ENCODE measurements around the gene INSM1.

Gene INSM1

DNA sequence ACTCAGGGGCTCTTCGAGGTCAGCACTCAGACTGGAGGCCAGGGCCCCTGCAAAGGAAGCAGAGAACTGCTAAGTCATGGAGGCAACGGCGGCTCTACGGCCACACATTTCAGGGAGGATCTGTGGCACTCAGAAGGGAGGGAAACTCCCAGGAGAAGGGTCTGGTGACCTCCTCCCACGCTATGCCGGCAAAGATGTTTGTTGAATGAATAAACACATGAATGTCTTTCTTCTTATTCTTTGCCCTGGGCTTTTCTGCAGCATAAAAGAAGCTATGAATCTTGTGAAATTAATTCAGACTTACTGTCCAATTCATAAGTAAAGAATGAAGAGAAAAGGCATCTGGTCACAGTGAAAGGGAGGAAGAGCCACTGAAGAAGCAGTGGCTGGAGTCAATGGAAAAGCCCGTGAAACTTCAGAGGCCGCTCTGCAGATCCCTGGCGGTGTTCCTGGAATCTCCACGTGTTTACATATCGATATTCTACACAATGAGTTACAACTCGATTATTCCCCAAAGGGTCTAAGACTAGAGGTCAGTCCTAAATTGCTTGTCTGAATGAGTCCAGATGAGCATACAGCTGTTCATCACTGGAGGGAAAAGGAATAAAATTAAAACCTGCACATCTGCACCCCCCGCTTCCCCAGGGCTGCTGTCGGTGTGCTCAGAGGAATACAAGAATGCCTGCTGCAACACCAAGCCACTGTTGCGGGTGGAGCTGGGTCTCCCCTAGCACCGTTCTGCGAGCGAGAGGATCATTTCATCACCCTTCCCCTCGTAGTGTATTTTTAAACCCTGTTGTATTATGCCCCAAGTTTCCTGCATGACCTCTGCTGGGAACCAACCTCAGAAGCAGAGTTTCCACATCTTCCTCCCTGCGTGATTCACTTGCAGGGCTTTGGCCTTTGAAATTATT lies 25.6 kb downstream of the INSM1 start:
- peak; percentile 26 for DNase-seq (ENCODE audit: low spot score)

DNA sequence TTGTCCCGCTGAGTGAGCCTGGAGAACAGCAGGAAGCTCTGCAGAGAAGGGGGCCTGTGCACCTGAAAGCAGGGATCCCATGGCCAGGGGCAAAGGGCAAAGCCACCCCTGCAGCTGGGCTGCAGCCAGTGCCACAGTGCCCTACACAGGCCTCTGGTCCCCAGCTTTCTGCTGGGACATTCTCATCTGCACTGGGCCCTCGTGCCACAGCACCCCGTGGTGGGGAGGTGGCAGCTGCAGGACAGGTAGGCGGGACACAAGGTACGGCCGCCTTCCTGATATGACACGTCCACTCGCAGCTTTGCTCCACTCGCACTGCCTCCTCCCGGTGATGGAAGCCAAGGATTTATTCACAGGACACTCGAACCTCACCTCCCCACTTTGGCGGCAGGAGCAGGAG lies 27.2 kb downstream of the INSM1 start:
- DNase-seq (ENCODE audit: low spot score) = no peak

DNA sequence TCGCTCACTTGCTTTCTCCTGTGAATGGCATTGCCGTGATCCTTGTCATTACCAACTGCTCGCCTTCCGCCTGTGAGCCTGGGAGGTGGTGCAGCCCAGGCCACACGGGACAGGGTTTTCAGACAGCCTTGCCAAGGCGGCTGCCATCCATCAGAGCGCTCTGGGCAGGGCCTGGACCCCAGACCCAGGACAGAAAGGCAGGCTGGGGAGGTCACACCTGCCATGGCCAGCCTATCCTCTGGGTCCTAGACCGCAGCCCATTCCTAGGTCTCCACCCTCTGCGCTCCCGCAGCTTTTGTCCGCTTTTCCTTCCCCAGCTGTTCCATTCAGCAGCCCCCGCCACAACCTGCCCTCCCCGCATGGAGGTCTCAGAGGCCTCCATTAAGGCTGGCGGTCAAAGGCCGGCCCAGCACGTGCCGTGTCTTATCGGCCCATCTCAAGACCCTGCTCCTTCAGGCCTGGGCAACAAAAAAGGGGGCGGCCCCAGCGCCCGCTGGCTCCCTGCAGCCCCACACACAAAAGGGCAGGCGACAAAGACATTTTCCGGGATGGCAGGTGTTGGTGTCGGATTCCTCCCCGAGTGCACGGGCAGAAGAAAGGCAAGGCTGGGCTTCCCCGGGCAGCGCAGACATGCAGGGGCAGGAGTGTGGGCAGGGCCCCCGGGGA lies 28.1 kb downstream of the INSM1 start:
- DNase-seq (ENCODE audit: low spot score) = no peak

DNA sequence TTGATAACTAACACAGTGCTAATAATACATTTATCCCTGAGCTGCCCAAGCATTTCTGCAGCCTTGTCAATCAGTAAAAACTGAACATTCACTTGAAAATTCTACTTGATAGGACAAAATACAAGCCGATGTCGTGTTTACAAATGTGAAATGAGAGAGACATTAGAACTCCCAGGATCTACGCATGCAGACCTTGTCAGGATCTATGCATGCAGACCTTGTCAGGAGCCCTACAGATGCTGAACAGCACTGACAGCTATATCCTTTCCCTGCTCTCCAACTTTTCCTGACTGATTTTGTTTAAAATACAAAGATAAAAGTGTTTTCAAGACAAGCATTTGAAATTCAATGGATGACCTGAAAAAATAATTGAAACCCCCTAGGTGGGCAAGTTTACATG lies 28.9 kb downstream of the INSM1 start:
- DNase-seq (ENCODE audit: low spot score) = no peak

DNA sequence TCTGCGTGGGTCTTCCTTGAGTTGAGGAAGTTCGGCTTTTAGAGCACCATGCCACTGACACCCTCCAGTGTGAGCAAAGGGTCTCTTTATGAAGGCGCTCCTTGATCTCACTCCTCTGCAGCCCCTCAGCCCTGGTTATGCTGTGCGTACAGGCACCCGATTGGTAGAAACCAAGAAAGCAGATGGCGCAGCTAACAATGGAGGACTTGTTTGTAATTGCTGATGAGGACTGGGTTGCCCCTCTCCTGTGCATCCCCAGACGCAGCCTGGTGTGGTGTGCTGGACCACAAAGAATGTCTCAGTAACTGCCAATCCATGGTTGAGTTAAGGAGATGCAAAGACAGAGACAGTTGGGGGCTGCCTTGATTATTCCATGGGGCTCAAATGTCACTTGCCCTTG lies 30.2 kb downstream of the INSM1 start:
- DNase-seq (ENCODE audit: low spot score) = no peak

DNA sequence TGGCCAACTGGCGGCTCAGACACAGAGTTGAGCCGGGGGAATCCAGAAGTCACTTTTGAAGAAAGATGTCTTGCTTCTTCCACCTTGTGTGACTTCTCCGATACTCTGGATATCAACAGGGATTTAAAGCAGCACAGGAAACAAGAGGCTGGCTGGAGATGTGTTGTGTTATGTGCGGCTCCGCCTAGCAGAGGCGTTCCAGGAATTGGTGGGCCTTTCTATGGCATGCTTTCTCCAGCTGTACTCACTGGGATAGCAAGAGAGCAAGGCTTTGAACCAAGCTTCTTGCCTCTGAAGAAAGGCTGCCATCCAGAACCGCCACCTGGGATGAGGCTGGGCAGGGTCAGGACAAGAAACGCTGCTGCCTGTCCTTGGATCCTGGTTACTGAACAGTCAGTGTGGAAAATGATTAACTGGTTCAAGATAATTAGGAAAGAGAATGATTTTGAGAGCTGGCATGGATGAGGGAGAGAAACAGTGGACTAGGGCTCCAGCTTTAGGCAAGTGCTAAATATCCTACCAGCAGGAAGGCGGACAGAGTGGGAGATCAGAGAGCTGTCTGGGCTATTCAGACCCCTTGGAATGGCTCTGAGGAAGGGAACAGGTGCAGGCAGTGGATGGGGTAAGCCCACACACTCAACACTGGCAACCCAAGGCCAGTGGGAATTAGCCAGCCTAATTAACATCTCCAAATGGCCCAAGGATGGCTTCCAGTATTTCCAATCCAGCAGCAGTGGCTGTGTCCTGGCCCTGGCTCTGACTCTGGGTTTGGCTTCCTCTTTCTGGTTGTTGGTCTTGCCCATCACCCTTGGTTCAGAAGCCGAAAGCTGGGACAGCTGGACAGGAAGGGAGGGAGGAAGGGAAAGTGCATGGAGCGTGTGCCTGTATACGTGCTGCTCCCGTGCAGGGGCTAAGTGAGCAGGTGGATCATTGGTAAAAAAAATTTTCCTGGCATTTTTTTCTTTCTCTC lies 31.9 kb downstream of the INSM1 start:
- DNase-seq (ENCODE audit: low spot score) = no peak

DNA sequence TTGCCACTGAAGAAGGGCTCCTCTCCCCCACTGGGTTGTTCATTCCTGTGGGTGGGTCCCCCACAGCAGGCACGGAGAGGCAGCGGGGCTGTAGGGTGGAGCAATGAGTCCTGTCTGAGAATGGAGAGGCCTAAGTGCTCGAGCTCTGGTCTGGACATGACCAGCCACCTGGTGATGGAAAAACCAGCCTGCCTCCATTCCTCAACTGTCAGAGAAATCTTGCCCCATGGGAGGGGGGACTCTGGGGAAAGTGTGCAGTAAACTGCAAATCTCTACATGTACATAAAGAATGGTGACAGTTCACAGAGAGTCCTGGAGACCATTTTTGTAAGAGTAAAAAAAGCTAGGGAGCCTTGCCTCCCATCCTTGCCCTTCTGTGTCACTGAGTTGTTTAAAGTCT lies 34.1 kb downstream of the INSM1 start:
- no peak for DNase-seq (ENCODE audit: low spot score)

DNA sequence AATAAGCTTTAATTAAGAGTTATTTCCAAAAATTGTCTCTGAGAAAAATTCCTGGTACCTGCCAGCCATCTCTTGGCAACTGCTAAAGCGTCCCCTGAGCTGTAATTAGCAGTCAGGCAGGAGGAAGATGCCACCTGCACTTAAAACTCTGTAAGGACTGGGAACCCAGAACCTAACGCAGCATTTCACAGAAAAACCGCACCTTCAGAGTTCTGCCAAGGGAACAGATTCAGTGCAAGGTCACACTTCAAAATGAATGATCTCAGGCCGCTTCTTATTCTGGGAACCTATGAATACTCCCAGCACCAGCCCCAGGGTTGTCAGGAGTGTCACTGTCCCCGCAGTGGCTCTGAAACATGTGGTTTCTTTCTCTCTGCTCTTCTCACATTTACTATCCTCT lies 36.7 kb downstream of the INSM1 start:
- no peak for DNase-seq (ENCODE audit: low spot score)

DNA sequence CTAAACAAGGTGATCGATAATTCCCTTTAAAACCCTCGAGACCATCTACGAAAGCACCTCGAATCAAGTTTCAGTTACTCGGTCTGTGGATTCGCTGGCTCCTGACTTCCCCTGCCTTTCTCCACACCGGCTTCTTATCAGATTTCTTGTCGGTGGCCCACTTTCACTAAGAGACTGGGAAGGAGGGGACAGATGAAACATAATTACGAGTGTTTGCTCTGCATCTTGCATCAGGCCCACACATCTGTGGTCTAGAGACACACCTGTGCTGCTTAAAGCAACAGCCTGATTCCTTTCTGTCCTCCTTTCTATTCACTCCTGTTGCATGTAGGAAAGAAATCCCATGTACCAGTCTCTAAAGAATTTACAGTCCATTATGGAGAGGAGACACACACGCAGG lies 37.7 kb downstream of the INSM1 start:
- no peak for DNase-seq (ENCODE audit: low spot score)

DNA sequence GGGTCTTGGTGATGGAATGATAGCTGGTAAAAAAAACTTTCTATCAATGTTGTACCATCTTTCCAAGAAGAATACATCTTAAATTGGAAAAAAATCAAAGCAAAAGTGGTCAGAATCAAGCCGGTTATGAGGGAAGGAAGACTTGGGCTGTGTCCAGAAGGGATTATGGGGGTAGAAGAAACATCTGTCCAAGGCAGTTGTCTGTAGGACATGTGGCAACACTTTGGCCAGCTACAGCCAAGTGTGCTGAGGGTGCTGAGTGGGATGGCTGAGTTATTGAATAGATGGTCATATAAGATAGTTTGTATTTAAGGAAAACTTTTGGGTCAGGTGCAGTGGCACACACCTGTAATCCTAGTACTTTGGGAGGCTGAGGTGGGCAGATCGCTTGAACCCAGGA lies 38.4 kb downstream of the INSM1 start:
- no peak for DNase-seq (ENCODE audit: low spot score)

DNA sequence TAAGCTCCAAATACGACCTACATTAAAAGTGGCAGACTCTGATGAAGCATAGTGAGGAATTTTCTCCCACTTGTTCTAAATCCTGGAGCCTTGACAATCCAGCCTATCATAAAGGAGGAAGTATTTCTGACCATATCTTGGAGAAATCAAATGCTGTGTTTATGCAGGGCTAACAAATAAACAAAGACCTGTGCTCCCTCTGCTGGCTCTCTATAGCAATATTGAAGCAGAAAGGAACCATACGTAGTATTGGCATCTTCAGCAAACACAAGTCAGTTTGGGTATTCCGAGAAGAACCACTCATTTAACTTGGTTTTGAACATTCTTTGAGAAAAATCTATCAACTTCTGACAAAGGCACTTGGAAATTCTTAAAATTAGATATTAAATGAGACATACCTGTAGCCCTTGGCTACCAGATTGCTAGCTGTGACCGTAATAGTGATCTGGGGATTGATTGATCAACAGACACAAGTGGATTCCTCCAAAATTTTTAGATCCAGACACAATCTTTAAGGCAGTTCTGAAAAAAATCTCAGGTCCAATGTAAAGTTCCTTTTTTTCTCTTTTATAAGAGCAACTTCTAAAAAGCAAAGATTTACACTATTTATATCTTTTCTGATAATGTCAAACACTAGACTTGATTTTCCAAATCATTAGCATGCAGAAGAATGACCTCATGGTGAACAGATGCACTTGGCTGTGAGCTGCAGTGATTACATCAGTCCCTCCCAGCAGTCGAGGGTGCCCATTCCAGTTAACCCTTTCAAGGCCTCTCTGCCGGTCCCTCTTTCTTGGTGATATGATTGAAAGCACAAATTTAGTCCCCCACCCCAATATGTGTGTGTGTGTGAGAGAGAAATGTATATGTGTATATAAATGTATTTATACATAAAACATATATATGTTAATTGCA lies 40.2 kb downstream of the INSM1 start:
- no peak for DNase-seq (ENCODE audit: low spot score)

DNA sequence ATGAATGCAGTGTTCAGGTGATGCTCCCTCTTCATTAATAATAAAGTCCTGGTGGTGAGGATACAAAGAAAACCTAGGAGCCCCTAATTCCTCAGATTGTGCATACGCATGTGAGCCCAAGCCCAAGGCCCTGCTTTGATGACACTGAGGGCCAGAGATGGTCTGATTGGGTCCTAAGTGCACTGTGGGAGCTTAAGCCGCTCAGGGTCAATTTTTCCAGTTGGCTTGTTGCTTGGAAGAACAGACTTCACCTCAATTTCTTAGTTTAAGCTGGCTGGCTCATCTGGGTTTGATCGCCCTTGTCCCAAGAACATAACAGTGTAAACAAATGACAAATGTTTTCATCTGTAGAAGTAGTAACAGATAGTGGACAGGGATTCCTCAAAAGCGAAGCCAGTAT lies 41.4 kb downstream of the INSM1 start:
- no peak for DNase-seq (ENCODE audit: low spot score)

DNA sequence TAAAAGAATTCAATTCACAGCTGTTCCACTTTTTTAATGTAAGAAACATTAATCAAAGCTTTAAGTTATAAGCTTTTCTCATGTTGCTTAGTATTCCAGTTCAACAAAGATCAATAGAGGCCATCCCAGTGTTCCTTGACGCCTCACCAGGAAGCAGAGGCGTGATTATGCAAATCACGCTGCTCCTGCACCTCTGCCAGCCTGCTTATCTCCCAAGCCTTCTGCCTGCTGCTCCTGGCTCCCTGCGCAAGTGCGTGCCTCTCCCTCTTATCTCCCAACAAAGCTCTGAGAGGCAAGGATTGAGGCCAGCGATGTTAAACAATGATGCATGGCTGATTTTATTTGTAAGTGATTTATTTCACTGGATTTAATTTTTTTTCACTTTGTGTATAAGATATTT lies 42.8 kb downstream of the INSM1 start:
- no peak for DNase-seq (ENCODE audit: low spot score)

DNA sequence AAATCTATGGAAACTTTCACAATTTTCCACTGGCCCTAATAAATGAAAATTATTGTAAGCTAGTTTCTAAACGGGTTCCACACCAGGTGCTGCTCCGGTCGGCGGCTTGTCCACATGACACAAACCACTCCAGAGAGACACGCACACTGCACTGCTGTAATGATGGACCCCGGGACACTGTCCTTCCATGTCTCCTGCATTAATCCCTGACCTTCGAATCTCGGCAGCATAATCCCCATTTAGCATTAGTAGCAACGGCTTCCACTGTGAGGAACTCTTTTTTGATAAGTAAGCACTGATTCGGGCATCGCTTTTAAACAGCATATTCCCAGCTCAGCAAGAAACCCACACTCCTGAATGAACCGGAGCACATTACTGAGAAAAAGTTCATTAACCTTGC lies 43.5 kb downstream of the INSM1 start:
- no peak for DNase-seq (ENCODE audit: low spot score)

DNA sequence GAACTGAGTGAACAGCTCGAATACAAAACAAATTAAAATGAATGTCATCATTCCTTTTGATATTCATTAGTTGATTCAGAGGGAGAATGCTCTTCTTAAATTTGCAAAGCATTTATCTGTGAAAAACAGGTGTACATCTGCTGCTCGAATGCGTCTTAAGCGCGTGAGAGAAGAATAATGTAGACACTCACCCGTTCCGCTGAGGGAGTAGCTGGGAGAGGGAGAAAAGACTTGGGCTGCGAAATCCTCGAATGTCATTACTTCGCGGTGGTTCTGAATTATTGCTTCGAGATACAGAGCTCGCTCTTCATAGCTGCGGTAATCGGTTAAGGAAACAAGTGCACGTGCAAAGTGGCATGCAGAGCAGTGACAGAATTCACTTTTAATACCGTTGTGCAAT lies 43.9 kb downstream of the INSM1 start:
- no peak for DNase-seq (ENCODE audit: low spot score)

DNA sequence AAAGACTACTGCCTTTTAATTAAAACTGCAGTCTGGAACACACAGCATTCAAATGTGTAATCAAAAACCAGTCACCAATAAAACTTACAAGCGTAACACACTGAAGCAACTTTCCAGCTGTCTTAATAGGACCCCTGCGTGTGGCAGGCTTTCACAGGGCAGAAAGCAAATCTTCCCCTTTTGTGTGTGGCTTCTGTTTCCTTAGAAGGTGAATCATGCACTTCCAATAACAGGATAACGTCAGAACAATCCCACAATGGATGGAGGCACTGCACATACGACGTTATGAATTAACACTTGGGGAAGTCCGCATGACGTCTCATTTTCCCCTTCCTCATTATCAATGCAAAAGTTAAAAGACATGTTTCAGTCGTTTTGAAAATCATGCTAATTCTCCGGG lies 44.8 kb downstream of the INSM1 start:
- DNase-seq (ENCODE audit: low spot score) = no peak

DNA sequence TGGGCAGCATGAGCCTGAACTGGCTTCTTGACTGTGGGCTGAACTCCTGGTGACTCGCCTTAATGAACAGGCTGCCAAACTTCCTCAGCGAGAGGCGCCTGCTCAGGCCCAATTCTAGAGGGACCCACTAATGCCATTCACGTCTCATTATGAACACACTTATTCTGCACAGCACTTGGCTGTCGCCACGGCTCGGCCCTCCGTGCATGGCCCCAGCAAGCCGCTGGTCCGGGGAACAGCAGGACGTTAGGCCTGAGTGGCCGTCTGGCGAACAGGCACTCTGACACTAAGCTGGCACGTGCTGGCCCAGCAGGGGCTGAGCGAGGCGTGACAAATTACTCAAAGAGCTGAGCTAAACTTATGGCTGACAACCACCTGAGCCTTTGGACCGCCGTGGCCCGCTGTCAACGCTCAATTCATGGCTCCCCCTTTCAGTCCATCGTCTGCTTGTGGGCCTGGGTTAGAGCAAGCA lies 45.9 kb downstream of the INSM1 start:
- DNase-seq (ENCODE audit: low spot score) = no peak

DNA sequence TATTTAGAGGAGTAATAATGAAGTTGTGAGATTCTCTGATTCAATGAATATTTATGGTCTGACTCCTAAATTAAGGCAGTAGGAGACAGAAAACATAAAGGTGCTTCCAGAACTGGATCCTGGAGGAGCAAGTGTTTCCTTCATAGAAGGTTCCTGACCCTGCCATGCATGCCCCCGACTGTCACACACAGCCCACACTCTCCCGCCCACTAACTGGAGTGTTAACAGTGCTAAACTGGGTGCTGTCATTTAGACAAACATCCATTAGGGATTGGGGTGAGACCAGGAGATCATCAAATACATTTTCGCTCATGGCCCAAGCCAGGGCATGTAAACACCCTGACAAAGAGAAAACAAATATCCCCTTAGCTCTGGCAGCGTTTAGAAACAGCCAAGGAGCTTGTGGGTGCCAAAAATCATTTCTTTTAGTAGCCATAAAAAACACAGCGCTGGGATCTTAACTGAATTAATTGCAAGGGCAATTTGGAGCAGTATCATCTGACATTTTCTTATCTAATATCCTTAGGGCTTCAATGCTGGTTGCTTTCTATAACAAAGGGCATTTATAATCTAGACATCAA lies 46.8 kb downstream of the INSM1 start:
- no peak for DNase-seq (ENCODE audit: low spot score)

DNA sequence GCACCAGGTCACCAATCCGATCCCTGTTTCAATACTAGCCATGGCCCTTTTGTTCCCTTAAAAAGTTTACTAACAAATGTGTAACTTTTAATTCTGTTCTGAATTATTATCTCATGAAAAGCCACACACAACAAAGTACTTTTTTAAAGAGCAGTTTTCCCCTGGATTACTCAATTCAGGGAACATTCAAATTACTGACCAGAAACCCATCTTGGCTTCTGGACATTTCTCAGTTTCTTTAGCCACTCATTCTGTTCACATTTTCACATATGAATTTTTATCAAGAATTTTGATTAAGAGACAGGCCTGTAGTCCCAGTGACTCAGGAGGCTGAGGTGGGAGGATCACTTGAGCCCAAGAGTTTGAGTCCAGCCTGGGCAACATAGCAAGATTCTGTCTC lies 47.4 kb downstream of the INSM1 start:
- DNase-seq (ENCODE audit: low spot score) = no peak

DNA sequence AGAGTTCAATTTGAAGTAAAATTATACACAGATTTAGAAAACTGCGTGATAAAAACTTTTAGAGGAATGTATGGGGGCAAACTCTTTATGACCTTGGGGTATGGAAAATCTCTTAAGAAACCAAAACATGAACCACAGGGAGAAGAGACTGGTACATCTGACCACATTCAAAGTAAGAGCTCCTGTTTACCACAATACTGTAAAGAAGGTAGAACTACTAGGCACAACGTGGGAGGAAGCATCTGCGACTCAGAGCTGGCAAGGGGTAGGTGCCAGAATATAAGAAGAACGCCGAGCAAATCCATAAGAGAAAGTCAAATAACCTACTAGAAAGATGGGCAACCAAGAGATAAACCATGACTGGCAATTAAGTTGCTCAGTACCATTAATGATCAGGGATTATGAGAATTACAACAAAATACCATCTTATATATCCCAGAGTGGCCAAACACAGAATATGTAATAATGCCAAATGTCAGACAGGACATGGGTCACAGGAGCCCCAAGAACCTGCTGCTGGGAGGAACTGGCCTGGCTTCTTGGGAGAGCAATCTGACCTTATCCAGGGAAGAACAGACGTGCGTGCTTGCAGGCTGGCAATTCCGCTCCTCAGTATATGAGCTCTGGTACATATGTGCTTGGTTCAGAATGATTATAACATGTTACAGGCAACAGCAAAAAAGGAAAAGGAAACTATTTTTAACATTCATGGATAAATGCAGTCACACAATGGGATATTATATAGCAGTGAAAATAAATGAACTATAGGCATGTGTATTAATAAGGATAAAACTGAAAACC lies 50.2 kb downstream of the INSM1 start:
- DNase-seq (ENCODE audit: low spot score) = no peak

Data from hepatic stellate cell (primary cell).